Stimulated activated CD4-positive, alpha-beta T cell treated with anti-CD3 and anti-CD28 coated beads, Interleukin-4, amount 100 ng/mL, for 1 hour (primary cell): ENCODE measurements around the gene LIMK1.
"Not testable (repeated sequence)": the region's sequence is repeated elsewhere in the genome, so short reads cannot be mapped to it uniquely, and the experiment has no call there.

ENCODE experiments used
- DNase-seq: peaks from one replicate; pipeline ENCODE4 v3.0.0-alpha.2; 2020

The LIMK1 gene

DNA sequence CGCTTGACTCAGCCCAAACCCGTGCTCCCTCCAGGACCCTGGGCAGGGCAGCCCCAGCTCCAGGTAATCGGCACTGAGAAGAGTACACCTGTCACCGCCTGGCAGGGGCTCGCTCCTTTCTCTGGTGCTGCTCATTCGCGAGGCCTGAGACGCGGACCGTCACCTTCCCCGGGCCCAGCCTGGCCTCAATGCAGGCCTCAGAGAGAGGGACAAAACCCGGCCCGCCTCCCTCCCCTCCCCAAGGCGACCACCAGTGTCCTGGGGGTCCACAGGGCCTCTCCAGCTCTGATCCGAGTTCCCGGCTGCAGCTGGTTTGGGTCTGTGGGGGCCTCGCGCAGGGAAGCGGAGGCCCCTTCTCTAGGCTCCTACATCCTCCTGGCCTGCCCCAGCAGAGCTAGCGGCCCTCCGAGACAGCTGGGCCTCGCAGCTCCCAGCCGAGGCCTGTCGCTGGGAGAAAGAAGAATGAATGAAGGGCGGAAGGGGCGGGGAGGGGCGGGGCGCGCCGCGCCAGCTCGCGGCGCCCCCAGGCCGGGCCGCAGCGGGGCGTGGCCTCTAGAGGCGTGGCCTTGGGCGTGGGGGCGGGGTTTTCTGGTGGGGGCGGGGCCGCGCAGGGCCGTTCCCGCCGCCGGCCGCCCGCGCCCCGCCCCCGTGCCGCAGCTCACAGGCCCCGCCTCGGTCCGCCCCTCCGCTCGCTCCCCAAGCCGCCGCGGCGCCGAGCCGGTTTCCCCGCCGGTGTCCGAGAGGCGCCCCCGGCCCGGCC, at the start of gene LIMK1:
Gene LIMK1 (plus strand): TSS at position 688 of the 760 bp plus-strand sequence. CDS start 187 bp downstream, outside the sequence.
- peak; percentile 84 for DNase-seq

DNA sequence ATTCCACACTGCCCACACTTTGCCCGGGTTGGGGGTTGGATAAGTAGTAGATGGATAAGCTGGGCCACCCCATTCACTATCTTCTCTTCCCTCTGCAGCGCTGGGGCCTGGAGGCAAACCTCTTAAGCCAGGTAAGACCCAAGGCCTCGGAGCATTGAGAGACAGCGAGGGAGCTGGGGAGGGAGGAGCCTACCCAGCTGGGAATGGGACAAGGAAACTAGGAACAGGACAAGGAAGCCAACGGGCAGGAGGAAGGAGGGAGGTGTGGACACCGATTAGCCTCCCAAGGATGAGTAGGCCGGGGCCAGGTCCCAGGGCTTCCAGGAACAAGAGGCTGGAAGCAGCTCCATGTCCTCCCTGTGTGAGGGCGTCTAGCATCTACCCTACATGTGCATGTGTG, 46.0 kb upstream of the LIMK1 start:
- no peak for DNase-seq

DNA sequence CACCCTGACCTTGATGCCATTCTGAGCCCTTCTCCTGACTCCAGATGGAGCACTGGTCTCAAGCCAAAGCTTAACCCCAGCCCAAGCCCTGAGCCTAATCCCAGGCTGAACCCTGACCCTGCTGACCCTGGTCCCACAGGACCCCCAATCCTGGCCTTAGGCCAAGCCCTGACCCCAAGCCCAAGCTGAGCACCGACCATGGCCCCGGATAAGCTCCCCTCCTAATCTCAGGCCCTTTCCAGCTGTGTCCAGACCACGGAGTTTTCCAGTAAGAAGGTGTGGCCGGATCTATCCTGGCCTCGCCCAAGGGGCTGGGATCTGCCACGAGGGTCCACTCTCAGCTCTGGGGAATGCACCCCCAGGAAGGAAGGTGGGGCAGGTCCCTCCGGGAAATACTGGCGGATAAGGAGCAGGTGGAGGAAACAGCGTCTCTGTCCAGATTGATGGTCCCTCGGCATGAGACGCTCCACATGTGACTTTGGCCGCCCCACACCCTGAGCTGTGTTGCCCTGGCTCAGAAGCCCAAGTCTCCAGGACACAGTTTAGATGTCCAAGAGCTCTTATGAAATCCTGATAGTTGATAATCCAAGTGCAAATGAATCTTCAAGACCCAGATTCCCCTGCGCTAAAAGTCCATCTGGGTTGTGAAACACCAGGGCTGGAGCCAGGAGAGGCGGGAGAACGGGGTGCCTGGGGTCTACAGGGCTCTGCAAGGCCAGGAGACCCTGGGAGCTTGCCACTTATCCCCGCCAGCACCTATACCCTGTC, 45.2 kb upstream of the LIMK1 start:
- DNase-seq = no peak

DNA sequence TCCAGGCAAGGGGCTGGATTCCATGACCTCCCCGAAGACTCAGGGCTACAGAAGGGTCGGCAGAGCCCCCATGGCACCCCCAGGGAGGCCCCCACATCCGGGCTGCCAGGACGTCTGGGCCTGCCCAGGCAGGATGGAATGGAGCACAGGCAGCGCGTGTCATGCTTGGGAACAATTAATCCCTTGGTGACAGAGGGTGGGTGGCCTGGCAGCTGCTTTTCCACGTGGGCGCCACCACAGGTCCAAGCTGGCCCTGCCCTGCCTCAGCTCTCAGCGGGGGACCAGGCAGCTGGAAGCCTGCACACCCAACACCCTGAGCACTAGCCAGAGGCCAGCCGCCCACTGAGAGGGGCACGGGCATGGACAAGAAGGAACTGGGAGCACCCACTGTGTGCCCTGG, 44.3 kb upstream of the LIMK1 start:
- DNase-seq = no peak

DNA sequence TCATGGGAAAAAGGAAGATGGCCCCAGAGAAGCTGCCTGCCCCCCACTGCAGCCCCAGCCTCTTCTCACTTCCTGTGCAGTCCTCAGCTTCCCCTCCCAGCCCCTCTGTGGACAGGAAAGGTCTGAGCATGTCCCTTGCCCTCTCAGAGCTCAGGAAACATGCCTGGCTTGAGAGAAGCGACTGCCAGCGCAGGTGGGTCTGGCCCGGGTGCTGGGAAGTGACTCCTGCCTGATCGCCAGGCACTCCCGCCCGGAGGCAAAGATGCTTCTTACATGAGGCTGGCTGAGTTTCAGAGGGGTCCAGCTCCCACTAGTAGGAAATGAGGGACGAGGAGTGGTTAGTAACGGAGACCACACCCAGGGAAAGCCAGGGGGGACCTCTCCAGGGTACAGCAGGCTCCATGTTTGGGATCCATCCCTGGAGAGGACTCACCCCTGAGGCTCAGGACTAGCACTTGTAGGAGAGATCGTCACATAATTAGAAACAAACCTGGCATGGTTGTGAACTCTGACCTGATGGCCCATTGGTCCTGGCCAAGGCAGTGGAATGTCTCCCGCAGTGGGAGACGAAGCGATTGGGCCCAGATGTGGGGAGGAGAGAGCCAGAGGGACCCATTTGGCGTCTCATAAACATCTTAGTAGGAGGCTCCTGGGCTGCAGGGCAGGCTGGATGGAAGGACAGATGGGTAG, 43.4 kb upstream of the LIMK1 start:
- DNase-seq = no peak

DNA sequence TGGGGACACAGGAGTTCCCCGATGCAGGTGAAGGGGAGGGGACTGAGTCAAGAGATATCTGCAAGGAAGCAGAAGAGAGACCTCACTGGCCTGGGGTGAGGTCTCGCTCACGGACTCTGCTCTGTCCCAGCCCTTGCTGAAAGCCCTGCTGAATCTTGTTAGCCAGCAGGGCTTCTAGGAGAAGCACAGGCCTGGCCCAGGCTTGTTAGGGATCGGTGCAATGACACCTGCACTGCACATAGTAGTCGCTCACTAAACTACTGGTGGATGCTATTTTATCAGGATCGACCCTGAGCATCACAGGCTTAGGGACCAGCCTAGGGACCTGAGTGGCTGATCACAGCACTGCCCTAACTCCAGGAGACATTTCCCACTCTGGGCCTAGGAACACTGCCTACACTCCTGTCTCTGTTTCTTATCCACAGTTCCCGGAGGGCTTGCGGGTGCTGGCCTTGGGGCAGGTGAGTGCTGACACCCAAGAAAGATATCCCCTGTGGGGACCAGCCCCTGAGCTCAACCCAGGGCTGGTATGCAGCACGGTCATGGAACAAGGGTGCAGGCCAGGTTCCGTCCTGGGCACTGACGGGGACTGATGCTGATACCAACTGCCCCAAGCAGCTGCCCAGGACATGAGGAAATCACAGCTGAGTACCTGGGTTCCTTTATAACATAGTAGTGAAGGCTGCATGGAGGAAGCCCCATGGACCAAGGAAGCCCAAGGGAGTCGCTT, 42.6 kb upstream of the LIMK1 start:
- no peak for DNase-seq

DNA sequence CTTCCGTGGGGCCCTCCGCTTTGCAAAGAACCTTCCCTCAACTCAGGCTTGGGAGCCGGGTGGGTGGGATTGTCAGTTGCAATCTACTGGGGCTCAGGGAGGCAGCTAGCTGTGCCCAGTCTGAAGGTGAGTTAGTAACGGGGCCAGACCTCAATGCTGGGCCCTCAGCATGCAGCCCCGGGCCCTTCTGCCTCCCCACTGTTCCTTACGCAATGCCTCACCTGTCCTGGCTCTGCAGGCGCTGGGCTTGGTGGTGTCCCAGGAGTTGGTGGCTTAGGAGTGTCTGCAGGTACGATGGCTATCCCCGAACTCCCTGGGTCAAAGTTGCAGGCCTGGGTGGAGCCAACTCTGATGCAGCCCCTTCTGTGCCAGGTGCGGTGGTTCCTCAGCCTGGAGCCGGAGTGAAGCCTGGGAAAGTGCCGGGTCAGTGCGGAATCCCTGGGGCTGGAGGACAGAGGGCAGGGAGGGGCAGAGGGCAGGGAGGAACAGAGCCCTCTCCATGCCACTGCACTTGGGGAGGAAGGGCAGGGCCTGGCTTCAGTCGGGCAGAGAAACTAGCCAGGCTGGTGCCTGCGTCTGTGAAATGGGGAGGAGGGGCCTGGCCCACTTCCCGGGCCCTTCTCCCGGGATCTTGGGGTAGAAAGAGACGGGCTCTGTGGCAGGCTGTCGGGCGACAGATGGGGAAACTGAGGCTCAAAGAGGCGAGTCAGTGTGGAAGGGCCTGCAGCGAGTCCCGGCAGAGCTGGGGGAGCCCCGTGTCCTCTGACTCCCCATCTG, 40.7 kb upstream of the LIMK1 start:
- DNase-seq = no peak

DNA sequence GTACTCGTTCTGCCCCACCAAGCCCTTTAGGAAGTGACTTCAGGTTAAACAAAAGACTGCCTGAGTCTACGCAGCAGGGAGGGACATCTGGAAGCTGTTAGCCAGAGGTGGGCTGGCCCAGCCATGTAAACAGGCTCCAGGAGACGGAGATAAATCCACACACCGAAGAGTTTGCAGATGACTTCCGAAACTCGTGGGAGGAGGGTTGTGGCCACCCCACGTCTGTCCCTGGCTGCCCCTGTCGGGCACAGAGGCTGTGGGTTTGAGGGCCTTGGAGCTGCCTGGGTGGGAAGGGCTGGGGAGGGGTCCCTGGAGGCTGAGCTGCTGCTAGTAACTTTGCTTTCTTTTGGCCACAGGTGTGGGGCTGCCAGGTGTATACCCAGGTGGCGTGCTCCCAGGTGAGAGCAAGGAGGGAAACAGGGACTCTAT, 40.1 kb upstream of the LIMK1 start:
- no peak for DNase-seq

DNA sequence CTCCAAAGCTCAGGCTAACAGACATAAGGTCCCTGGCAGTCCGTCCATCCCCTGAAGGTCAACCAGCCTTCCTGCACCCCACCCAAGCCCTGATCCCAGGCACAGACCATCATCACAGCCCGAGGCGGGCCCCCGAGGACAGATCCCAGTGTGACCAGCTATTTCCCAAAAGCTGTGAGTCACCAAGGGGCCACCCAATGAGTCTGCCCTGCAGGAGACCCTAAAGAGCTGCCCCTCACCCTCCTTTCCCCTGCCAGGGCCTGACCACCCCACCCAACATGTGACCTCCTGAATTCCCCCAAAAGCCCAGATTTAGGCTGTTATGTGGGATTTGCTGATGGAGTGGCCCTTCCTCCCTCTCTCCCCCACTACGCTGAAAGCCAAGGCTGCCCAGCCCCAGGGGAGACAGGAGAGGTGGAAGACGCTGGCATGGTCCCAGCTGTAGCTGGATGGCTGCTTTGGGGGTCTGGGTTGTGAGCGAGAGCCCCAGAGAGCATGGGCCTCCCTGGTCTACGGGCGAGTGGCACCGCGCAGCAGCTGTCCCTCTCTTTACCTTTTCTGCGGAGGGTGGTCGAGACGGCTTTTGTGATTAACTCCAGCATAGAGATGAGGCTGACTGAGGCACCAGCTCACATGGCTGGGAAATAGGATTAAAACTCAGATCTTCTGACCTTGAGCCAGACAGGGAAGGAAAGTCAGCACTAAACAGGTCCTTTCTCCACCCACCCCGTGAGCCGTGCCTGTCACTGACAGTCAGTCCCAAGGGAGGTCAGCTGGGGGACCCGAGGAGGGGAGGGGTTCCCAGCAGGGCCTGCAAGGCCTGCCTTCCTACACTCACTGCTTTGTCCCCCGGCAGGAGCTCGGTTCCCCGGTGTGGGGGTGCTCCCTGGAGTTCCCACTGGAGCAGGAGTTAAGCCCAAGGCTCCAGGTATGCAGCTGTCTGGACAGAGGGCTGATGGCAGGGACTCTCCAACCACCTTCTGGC, 38.9 kb upstream of the LIMK1 start:
- DNase-seq = no peak

DNA sequence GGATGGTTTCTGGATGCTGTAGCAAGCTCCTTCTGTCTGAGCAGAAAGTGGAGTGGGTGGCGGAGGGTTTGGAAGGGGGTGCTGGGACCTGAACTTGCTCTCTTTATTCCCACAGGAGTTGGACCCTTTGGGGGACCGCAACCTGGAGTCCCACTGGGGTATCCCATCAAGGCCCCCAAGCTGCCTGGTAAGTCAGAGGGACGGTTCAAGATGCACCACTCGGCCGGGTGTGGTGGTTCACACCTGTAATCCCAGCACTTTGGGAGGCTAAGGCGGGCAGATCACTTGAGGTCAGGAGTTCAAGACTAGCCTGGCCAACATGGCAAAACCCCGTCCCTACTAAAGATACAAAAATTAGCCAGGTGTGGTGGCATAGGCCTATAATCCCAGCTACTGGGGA, 37.0 kb upstream of the LIMK1 start:
- DNase-seq = not testable (repeated sequence)

DNA sequence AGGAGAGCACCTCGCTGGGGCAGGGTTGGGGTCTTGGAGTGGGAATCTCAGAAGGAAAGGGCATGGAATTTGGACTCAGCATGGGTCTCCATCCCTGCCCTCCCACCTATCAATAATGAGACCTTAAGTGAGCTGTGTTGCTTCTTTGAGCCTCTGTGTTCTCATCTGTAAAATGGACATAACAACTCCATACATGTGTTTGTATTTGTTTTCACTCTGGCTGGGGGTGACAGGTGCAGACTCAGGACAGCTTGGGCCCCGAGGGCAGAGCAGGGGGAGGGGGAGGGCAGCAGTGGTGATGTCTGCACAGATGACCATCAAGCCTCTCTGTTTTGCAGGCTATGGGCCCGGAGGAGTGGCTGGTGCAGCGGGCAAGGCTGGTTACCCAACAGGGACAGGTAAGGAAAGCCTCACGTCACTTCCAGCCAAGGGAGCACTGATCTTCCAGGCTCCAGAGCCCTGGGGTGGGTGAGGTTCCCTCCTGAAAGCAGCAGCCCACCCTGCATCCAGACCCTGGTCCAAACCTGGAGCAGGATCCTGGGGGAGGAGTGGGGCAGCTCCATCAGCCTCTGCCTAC, 35.7 kb upstream of the LIMK1 start:
- no peak for DNase-seq

DNA sequence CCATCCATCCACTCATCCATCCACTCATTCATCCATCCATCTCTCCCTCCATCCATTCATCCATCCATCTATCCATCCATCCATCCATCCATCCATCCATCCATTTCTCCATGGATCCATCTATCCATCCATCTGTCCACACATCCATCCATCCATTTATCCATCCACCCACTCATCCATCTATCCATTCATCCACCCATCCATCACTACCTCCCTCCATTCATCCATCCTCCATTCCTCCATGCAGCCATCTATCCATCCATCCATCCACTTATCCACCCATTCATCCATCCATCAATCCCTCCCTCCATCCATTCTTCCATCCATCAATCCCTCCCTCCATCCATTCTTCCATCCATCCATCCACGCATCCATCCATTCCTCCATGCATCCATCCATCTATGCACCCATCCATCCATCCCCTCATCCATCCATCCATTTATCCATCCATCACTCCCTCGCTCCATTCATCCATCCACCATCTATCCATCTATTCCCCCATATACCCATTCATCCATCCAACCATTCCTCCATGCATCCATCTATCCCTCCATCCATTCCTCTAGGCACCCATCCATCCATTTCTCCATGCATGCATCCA, 34.5 kb upstream of the LIMK1 start:
- DNase-seq = no peak

DNA sequence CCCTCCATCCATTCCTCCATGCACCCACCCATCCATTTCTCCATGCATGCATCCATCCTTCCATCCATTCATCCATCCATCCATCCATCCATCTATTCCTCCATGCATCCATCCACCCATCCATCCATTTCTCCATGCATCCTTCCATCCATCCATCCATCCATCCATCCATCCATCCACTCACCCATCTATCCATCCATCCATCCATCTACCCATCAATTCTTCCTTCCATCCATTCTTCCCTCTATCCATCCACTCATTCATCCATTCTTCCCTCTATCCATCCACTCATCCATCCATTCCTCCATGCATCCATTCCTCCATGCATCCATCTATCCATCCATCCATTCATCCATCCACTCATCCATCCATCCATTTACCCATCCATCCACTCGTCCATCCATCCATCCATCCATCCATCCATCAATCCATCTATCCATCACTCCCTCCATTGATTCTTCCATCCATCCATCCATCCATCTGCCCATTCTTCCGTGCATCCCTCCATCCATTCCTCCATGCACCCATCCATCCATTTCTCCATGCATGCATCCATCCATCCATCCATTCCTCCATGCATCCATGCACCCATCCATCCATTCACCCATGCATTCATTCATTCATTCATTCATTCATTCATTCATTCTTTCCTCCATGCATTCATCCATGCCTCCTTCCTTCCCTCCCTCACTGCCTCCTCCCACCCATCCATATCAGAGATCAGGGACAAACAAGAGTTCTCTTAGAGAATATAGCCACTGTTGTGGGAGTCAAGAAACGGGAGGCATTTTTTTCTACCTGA, 33.4 kb upstream of the LIMK1 start:
- no peak for DNase-seq

DNA sequence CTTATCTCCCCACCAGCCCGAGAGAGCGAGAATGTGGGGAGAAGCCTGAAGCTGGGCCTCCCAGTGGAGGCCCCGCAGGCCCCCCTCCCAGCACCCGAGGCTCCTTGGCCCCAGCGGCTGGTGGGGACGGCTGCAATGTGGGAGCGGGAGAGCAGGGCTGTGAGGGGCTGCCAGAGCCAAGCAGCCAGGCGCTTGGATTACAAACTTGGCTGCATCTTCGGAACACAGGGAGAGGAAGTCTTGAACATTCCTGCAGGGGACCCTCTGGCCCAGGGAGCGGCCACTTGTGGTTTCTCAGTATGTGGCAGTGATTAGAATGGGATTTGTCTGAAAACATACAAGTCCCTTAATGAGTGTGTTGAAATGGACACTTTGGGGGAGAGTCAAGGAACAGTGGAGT, 32.4 kb upstream of the LIMK1 start:
- no peak for DNase-seq

DNA sequence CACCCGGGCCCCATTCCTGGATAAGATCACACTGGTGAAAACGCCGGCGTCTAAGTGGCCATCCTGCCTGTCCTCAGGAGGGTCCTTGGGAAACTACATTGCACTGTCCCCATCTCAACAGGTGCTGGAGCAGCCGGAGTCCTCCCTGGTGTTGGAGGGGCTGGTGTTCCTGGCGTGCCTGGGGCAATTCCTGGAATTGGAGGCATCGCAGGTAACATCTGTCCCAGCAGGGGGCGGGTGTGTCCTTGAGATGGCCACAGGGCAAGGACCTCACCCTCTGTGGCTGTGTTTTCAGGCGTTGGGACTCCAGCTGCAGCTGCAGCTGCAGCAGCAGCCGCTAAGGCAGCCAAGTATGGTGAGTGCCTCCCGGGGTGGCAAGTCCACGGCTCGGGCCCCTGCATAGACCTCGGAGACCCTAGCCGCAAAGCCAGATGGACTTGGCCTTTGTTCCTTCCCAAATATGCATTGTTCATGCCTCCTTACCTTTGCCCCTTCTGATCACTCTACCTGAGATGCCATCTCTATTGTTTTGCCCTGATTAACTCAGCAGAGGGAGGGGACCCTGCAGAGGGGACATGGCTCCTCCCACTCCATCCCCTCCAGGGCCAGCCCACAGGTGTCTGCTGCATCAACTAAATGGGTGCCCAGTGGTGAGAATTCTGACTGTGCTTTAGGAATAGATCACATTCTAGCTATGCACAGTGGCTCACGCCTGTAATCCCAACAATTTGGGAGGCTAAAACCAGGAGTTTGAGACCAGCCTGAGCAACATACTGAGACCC, 31.8 kb upstream of the LIMK1 start:
- no peak for DNase-seq

DNA sequence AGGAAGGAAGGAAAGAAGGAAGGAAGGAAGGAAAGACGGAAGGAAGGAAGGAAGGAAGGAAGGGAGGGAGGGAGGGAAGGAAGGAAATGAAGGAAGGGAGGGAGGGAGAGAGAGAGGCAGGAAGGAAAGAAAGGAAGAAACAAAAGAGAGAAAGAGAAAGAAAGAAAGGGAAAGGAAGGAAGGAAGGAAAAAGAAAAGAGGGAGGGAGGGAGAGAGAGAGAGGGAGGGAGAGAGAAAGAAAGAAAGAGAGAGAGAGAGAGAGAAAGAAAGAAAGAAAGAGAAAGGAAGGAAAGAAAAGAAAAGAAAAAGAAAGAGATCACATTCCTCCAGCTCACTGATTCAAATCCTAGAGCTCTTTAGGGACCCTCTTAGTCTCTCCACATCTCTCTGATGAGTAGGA, 31.0 kb upstream of the LIMK1 start:
- no peak for DNase-seq

DNA sequence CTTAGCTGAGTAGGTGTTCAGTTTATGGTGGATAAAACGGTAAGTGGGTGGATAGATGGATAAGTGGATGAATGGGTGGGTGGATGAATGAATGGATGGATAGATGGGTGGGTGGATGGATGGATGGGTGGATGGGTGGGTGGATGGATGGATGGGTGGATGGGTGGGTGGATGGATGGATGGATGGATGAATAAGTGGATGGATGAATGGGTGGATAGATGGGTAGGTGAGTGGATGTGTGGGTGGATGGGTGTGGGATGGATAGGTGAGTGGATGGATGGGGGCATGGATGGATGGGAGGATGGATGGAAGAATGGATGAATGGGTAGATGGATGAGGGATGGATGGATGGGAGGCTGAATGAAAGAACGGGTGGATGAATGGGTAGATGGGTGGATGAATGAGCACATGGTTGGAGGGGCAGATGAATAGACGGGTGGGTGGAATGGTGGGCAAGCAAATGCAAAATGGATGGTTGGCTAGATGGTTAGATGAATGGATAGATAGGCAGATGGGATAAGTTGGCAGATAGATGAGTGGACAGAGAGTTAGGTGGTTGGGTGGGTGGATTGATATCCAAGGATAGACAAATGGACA, 29.9 kb upstream of the LIMK1 start:
- DNase-seq = no peak
